Stimulated activated CD4-positive, alpha-beta T cell treated with anti-CD3 and anti-CD28 coated beads, Interleukin-4, amount 100 ng/mL, for 4 hours (primary cell): ENCODE measurements around the gene SLC7A14.
A peak's percentile ranks its signal among the peaks of the same experiment; 100 is the strongest.

Experiments used
- DNase-seq, 2 experiments: peaks; one replicate each; pipeline ENCODE4 v3.0.0-alpha.2; 2020

SLC7A14 gene

GRCh38 chr3:170421111-170421641, 164.7 kb downstream of the SLC7A14 start:
- DNase-seq: no peak

- DNase-seq: no peak
These were observed 165.5 kb downstream of the SLC7A14 start for GRCh38 chr3:170420307-170420821.

- DNase-seq: no peak
These were observed 166.3 kb downstream of the SLC7A14 start for GRCh38 chr3:170419557-170420087.

GRCh38 chr3:170418422-170419398, 167.2 kb downstream of the SLC7A14 start, which contains the start of gene CLDN11:
TSS of gene CLDN11 (plus strand) at chr3:170418868. CDS start at chr3:170419067, 199 bp downstream.
- no peak for DNase-seq

GRCh38 chr3:170417090-170417489, 168.8 kb downstream of the SLC7A14 start:
- no peak for DNase-seq

GRCh38 chr3:170414202-170414663, 171.6 kb downstream of the SLC7A14 start:
- DNase-seq: peak in 1 of 2 experiments; percentile 12

- no peak for DNase-seq
These were observed 172.6 kb downstream of the SLC7A14 start for GRCh38 chr3:170413291-170413690.

GRCh38 chr3:170410428-170411029, 175.3 kb downstream of the SLC7A14 start:
- no peak for DNase-seq
